Transverse colon (tissue), 4 donors: ENCODE data around the gene WDR77.

ENCODE experiments used
- CTCF ChIP-seq, 5 experiments: fragments of 200-600 bp in 3 of 5; fragments of 450-650 bp in 2 of 5; sonication (generic) in 3 of 5; IDR thresholded peaks; 1 replicate in 2 of 5; 2 replicates in 3 of 5; pipeline ENCODE4 v1.5.1; 2016 to 2017; ENCODE audit warnings: antibody characterized with exemption in 5 of 5, inconsistent platforms in 3 of 5, mild to moderate bottlenecking in 2 of 5, moderate library complexity in 1 of 5
- EP300 ChIP-seq: sonication (generic); formaldehyde crosslinking; IDR thresholded peaks from one replicate; pipeline ENCODE4 v1.6.1; 2017; ENCODE audit warnings: antibody characterized with exemption, low read depth
- POLR2A ChIP-seq: fragments of 450-650 bp; IDR thresholded peaks from one replicate; pipeline ENCODE4 v1.6.1; 2016; ENCODE audit warnings: antibody characterized with exemption, mild to moderate bottlenecking, moderate library complexity
- POLR2AphosphoS5 ChIP-seq, 3 donors: sonication (generic); formaldehyde crosslinking; IDR thresholded peaks; one replicate each; pipeline ENCODE4 v1.6.1; 2016; ENCODE audit warnings: antibody characterized with exemption in 3 of 3

GRCh38 chr1:111476214-111476613, 27.2 kb upstream of the WDR77 start:
- TF ChIP-seq EP300 (no peak), POLR2AphosphoS5 (IDR thresholded peaks at IDR 0.05) (no peak), CTCF (IDR thresholded peaks at IDR 0.05) (no peak), POLR2A (no peak)
